ENCODE measurements around the gene MMS19. TPM values are rescaled to one million over a fixed set of nuclear protein-coding genes. Genes with fewer than 3 reads are reported as not detected.
A peak's percentile ranks its signal among the peaks of the same experiment; 100 is the strongest.
"Not testable (repeated sequence)": the region's sequence is repeated elsewhere in the genome, so short reads cannot be mapped to it uniquely, and the experiment has no call there.

The MMS19 gene
- total RNA-seq, 1 donor from 2014 or later, result 67.9 TPM

- no peak for DNase-seq (ENCODE audit: low read depth)
These were observed 70.5 kb downstream of the MMS19 start for GRCh38 chr10:97427571-97428179.

- no peak for DNase-seq (ENCODE audit: low read depth)
These were observed 71.2 kb downstream of the MMS19 start for GRCh38 chr10:97426776-97427570.

GRCh38 chr10:97425964-97426775, 72.1 kb downstream of the MMS19 start, which contains the start of gene PGAM1:
Gene PGAM1, plus strand, starts transcription at chr10:97426191. Its CDS starts 117 bp downstream, at chr10:97426308.
- DNase-seq (ENCODE audit: low read depth), result peak; percentile 85

GRCh38 chr10:97423757-97424098, 74.5 kb downstream of the MMS19 start:
- not testable (repeated sequence) for DNase-seq (ENCODE audit: low read depth)

GRCh38 chr10:97416565-97416964, 81.7 kb downstream of the MMS19 start:
- DNase-seq (ENCODE audit: low read depth), result no peak

GRCh38 chr10:97412891-97413304, 85.3 kb downstream of the MMS19 start:
- peak; percentile 74 for DNase-seq (ENCODE audit: low read depth)

- DNase-seq (ENCODE audit: low read depth), result peak; percentile 74
These were observed 86.8 kb downstream of the MMS19 start for GRCh38 chr10:97411406-97411805.

- DNase-seq (ENCODE audit: low read depth), result no peak
These were observed 89.7 kb downstream of the MMS19 start for GRCh38 chr10:97408496-97408992.

Other genes starting within 250 kb of the MMS19 start
- gene ARHGAP19, start 205.8 kb downstream of the MMS19 start, total RNA-seq, result 3.2 and 3.6 TPM in 2 replicates
- 0.52 and 3.5 TPM in 2 replicates for gene FRAT1, start 179.2 kb downstream of the MMS19 start, total RNA-seq
- gene FRAT2, start 163.7 kb downstream of the MMS19 start, total RNA-seq, result 7.8 and 15.0 TPM in 2 replicates
- 22.6 and 29.2 TPM in 2 replicates for gene RRP12, start 97.1 kb downstream of the MMS19 start, total RNA-seq
- gene PGAM1, start 72.2 kb downstream of the MMS19 start, total RNA-seq, result 433 and 552 TPM in 2 replicates
- 26.5 and 35.3 TPM in 2 replicates for gene EXOSC1, start 52.4 kb downstream of the MMS19 start, total RNA-seq
- gene ZDHHC16, start 52.2 kb downstream of the MMS19 start, total RNA-seq, result 30.2 and 39.2 TPM in 2 replicates
- 21.5 and 27.9 TPM in 2 replicates for gene UBTD1, start 502 bp upstream of the MMS19 start, total RNA-seq
- 31.3 and 35.9 TPM in 2 replicates for gene ANKRD2, start 74.4 kb upstream of the MMS19 start, total RNA-seq
- 72.3 and 121 TPM in 2 replicates for gene HOGA1, start 86.0 kb upstream of the MMS19 start, total RNA-seq
- gene C10orf62, start 91.3 kb upstream of the MMS19 start, total RNA-seq, result 0.35 and 3.2 TPM in 2 replicates
- gene MORN4, start 135.1 kb upstream of the MMS19 start, total RNA-seq, result 1.7 and 3.5 TPM in 2 replicates
- gene PI4K2A, start 142.2 kb upstream of the MMS19 start, total RNA-seq, result 26.9 and 34.0 TPM in 2 replicates
- 7.5 and 8.2 TPM in 2 replicates for gene AVPI1, start 188.8 kb upstream of the MMS19 start, total RNA-seq
- gene MARVELD1, start 215.3 kb upstream of the MMS19 start, total RNA-seq, result 17.5 and 19.3 TPM in 2 replicates
- gene ZFYVE27, start 238.7 kb upstream of the MMS19 start, total RNA-seq, result 34.9 and 37.5 TPM in 2 replicates

Measured in renal cortical epithelial cell (primary cell).